HCT116 (cell line): ENCODE data around the gene GIGYF1.

Source experiments
- CEBPB ChIP-seq: IDR thresholded peaks from 2 replicates; pipeline ENCODE4 v1.6.1; 2012; ENCODE audit warnings: low read depth
- EZH2 ChIP-seq: fragments of 200-600 bp; sonication (generic); IDR thresholded peaks from 2 replicates; pipeline ENCODE4 v1.6.1; 2017; ENCODE audit warnings: antibody characterized with exemption, mixed run types
- POLR2A ChIP-seq: IDR thresholded peaks from 2 replicates; pipeline ENCODE4 v1.7.0; 2011; ENCODE audit warnings: borderline replicate concordance; ENCODE audit not compliant: insufficient read depth, insufficient read length; ENCODE audit errors: extremely low read depth
- POLR2AphosphoS5 ChIP-seq: IDR thresholded peaks from 2 replicates; pipeline ENCODE4 v1.6.1; 2011; ENCODE audit warnings: mild to moderate bottlenecking, low read depth, low read length, moderate library complexity
- RAD21 ChIP-seq: IDR thresholded peaks from 2 replicates; pipeline ENCODE4 v1.6.1; 2012; ENCODE audit warnings: low read depth, mild to moderate bottlenecking
- SP1 ChIP-seq: IDR thresholded peaks from 2 replicates; pipeline ENCODE4 v1.6.1; 2012; ENCODE audit warnings: low read depth
- SRF ChIP-seq: IDR thresholded peaks from 2 replicates; pipeline ENCODE4 v1.6.1; 2012; ENCODE audit warnings: low read depth
- TCF7L2 ChIP-seq: IDR thresholded peaks from 2 replicates; pipeline ENCODE4 v1.7.0; 2011; ENCODE audit warnings: borderline replicate concordance, inconsistent platforms; ENCODE audit not compliant: insufficient read depth, insufficient read length; ENCODE audit errors: extremely low read depth
- ZNF274 ChIP-seq: fragments of 200-500 bp; sonication (Bioruptor generic); IDR thresholded peaks from 2 replicates; pipeline ENCODE4 v1.6.1; 2014; ENCODE audit warnings: mild to moderate bottlenecking, low read depth, low read length, inconsistent platforms
- TF ChIP-seq, protein P1 (sequence below), 3 experiments: fragments of 200-600 bp in 1 of 3; sonication (generic) in 1 of 3; IDR thresholded peaks in 2 of 3; conservative IDR thresholded peaks in 1 of 3; 2 replicates each; pipeline ENCODE4 v1.5.1; 2012 to 2017; ENCODE audit warnings: low read depth in 2 of 3, low read length in 2 of 3, antibody characterized with exemption in 1 of 3, borderline replicate concordance in 1 of 3, control low read depth in 1 of 3, mild to moderate bottlenecking in 1 of 3, mixed read lengths in 1 of 3, mixed run types in 1 of 3, moderate library complexity in 1 of 3; ENCODE audit not compliant: insufficient read depth in 1 of 3
- TF ChIP-seq, protein P2 (sequence below): IDR thresholded peaks from 2 replicates; pipeline ENCODE4 v1.6.1; 2012
- TF ChIP-seq, protein P3 (sequence below): IDR thresholded peaks from 2 replicates; pipeline ENCODE4 v1.6.1; 2012

DNA sequence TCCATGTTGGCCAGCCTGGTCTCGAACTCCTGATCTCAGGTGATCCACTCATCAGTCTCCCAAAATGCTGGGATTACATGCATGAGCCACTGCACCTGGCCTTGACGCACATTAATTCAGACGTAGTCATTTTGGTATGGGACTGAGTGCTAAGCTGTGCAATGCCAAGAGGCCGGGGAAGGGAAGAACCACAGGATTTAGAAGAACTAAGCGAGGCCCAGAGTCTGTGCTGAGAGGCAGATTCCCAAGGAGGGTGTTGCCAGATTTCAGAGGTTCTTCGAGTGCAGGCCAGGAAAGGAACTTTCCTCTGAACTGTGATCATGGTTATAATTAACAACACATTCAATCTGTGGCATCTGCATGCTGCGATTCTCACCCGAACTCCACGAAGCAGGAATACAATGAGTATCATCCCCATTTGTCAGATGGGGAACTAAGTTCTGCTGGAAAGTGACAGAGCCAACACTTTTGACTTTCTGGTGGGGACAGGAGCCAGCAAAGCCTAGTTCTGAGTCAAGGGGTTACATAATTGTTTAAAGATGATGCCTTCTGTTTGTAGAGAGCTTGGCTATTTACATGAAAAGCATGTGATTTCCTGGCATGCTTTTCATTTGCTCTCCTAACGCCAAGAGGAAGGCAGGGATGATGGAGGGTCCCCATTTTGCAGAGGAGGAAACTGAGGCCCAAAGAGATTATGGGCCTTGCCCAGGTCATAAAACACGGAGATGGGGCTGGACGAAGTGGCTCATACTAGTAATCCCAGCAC, 33.1 kb upstream of the GIGYF1 start:
- TF ChIP-seq, protein P1, sequence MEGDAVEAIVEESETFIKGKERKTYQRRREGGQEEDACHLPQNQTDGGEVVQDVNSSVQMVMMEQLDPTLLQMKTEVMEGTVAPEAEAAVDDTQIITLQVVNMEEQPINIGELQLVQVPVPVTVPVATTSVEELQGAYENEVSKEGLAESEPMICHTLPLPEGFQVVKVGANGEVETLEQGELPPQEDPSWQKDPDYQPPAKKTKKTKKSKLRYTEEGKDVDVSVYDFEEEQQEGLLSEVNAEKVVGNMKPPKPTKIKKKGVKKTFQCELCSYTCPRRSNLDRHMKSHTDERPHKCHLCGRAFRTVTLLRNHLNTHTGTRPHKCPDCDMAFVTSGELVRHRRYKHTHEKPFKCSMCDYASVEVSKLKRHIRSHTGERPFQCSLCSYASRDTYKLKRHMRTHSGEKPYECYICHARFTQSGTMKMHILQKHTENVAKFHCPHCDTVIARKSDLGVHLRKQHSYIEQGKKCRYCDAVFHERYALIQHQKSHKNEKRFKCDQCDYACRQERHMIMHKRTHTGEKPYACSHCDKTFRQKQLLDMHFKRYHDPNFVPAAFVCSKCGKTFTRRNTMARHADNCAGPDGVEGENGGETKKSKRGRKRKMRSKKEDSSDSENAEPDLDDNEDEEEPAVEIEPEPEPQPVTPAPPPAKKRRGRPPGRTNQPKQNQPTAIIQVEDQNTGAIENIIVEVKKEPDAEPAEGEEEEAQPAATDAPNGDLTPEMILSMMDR (IDR thresholded peaks at IDR 0.05 in 2 of 3, conservative IDR thresholded peaks at IDR 0.05 in 1 of 3; ENCODE audit: borderline replicate concordance in 1 of 3, insufficient read depth in 1 of 3, low read depth in 2 of 3, low read length in 2 of 3): no peak
- TF ChIP-seq, protein P2, sequence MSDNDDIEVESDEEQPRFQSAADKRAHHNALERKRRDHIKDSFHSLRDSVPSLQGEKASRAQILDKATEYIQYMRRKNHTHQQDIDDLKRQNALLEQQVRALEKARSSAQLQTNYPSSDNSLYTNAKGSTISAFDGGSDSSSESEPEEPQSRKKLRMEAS: no peak
- TF ChIP-seq POLR2A (no peak), POLR2AphosphoS5 (no peak), CEBPB (no peak), SP1 (no peak), EZH2 (no peak), RAD21 (no peak), ZNF274 (no peak), TCF7L2 (no peak), SRF (no peak)
- TF ChIP-seq, protein P3, sequence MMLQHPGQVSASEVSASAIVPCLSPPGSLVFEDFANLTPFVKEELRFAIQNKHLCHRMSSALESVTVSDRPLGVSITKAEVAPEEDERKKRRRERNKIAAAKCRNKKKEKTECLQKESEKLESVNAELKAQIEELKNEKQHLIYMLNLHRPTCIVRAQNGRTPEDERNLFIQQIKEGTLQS: no peak
